GM18526 (cell line): ENCODE results near the gene LRRC72.

Source experiments
- POLR2A ChIP-seq: IDR thresholded peaks from 3 replicates; pipeline ENCODE4 v1.6.1; 2011; ENCODE audit not compliant: insufficient read length; ENCODE audit errors: extremely low read depth

Gene LRRC72

GRCh38 chr7:16627236-16627635, 100.6 kb downstream of the LRRC72 start:
- no peak for TF ChIP-seq POLR2A

GRCh38 chr7:16630654-16631053, 104.0 kb downstream of the LRRC72 start:
- TF ChIP-seq POLR2A: no peak
